T-cell (primary cell): ENCODE results near the gene ZNF292. TPM values are rescaled to one million over a fixed set of nuclear protein-coding genes. Genes with fewer than 3 reads are reported as not detected.
A peak's percentile ranks its signal among the peaks of the same experiment; 100 is the strongest.

Experiments used
- ATAC-seq, 4 experiments: fragments of 200-7000 bp in 3 of 4; fragments of 150-1000 bp in 1 of 4; cut with Tn5 transposase; replicated peaks in 1 of 4; 1 replicate in 3 of 4; 2 replicates in 1 of 4; pipeline ENCODE4 v1.10.0; 2021; ENCODE audit warnings: moderate library complexity in 3 of 4, mild to moderate bottlenecking in 2 of 4, moderate number of reproducible peaks in 1 of 4
- CTCF ChIA-PET, 2 donors: fragments of 300-600 bp; sonication (Branson Sonifier 250); formaldehyde crosslinking; loops; one replicate each; lab custom pipeline; 2022; ENCODE audit warnings: antibody characterized with exemption in 2 of 2; lab: Charles Lee
- POLR2A ChIA-PET, 2 donors: fragments of 300-600 bp; sonication (Branson Sonifier 250); formaldehyde crosslinking; loops; one replicate each; lab custom pipeline; 2022; ENCODE audit warnings: antibody characterized with exemption in 2 of 2; lab: Charles Lee
- DNase-seq, 35 experiments: peaks; one replicate each; pipeline versions ENCODE4 v3.0.0 to v3.0.0-alpha.2; 2013 to 2023
- H3K27ac ChIP-seq: one replicate; pipeline ENCODE4 v1.5.1; 2013; ENCODE audit warnings: low read length
- H3K27me3 ChIP-seq, 2 experiments: replicated peaks in 1 of 2; 1 replicate in 1 of 2; 2 replicates in 1 of 2; pipeline versions ENCODE4 v1.6.1 to v1.7.0; 2013; ENCODE audit warnings: low read length in 1 of 2, mixed read lengths in 1 of 2; ENCODE audit not compliant: control insufficient read depth in 2 of 2, insufficient read depth in 2 of 2; ENCODE audit errors: extremely low read depth in 1 of 2
- H3K36me3 ChIP-seq, 2 donors: 1 replicate in 1 of 2; 2 replicates in 1 of 2; pipeline versions ENCODE4 v1.6.1 to v1.7.0; 2013; ENCODE audit warnings: low read length in 1 of 2; ENCODE audit not compliant: control insufficient read depth in 2 of 2, insufficient read depth in 1 of 2; ENCODE audit errors: extremely low read depth in 1 of 2
- H3K4me1 ChIP-seq, 2 experiments: 1 replicate in 1 of 2; 2 replicates in 1 of 2; pipeline versions ENCODE4 v1.6.1 to v1.7.0; 2013; ENCODE audit warnings: low read length in 2 of 2, mixed read lengths in 1 of 2; ENCODE audit not compliant: insufficient read depth in 2 of 2, control insufficient read depth in 1 of 2; ENCODE audit errors: extremely low read depth in 1 of 2
- H3K4me3 ChIP-seq, 2 donors: 1 replicate in 1 of 2; 2 replicates in 1 of 2; pipeline versions ENCODE4 v1.5.1 to v1.7.0; 2013; ENCODE audit warnings: mild to moderate bottlenecking in 2 of 2, low read length in 1 of 2, moderate library complexity in 1 of 2; ENCODE audit not compliant: control insufficient read depth in 1 of 2; ENCODE audit errors: extremely low read depth in 1 of 2
- H3K9me3 ChIP-seq: 2 replicates; pipeline ENCODE4 v1.7.0; 2013
- H3K27ac Mint-ChIP-seq, 2 donors: one replicate each; pipeline ENCODE4 v1.8.0; 2020 to 2021; ENCODE audit warnings: mild to moderate bottlenecking in 2 of 2, mixed read lengths in 2 of 2
- H3K27me3 Mint-ChIP-seq, 2 donors: one replicate each; pipeline ENCODE4 v1.8.0; 2021 to 2022; ENCODE audit warnings: mixed read lengths in 2 of 2
- H3K36me3 Mint-ChIP-seq: one replicate; pipeline ENCODE4 v1.8.0; 2021; ENCODE audit warnings: mixed read lengths
- H3K4me1 Mint-ChIP-seq, 3 donors: one replicate each; pipeline ENCODE4 v1.8.0; 2020 to 2022; ENCODE audit warnings: mixed read lengths in 3 of 3, mild to moderate bottlenecking in 1 of 3
- H3K4me3 Mint-ChIP-seq, 3 donors: one replicate each; pipeline ENCODE4 v1.8.0; 2020 to 2022; ENCODE audit warnings: mild to moderate bottlenecking in 3 of 3, mixed read lengths in 3 of 3, moderate library complexity in 3 of 3
- H3K9me3 Mint-ChIP-seq, 3 donors: one replicate each; pipeline ENCODE4 v1.8.0; 2020 to 2022; ENCODE audit warnings: mixed read lengths in 3 of 3
- WGBS: methylation state at CpG from one replicate; pipeline ENCODE4 v1.1.5; 2013; ENCODE audit warnings: missing lambda C conversion rate; ENCODE audit not compliant: insufficient coverage; 5-methylcytosine and 5-hydroxymethylcytosine counted together
- total RNA-seq, 35 experiments: library from RNA in 6 of 35; stranded (reverse) in 6 of 35; fragments of 120-200 nt in 1 of 35; gene quantifications; one replicate each; pipeline versions ENCODE4 v1.2.1 to v1.2.4 and lab custom pipeline; 2013 to 2026

The ZNF292 gene
- total RNA-seq, 5 donors from 2014 or later (not counting 1 experiment from before 2014, with no cell fraction given) = 57.7 to 81.5 (median 66.1) TPM

GRCh38 chr6:87264481-87264880 is 109.1 kb downstream of the ZNF292 start:
- H3K27me3 ChIP-seq = no peaks in the 10 kb centered on the region
- ChIA-PET CTCF (no interaction called here), POLR2A (no interaction called here)
- ATAC-seq = no peak
- no peaks in the 10 kb centered on the region for H3K4me1 ChIP-seq
- H3K27ac ChIP-seq = no peak overlapping the region
- H3K4me1 Mint-ChIP-seq = peaks cover 0 to 17% (median 6%) of the 10 kb centered on the region in 3 donors
- no peak overlapping the region for H3K4me3 ChIP-seq
- 100% methylated on average over 2 of the region's 2 CpGs for WGBS
- no peak overlapping the region for H3K27ac Mint-ChIP-seq
- H3K36me3 Mint-ChIP-seq = peaks cover 7% of the 10 kb centered on the region
- no peaks in the 10 kb centered on the region for H3K36me3 ChIP-seq
- H3K4me3 Mint-ChIP-seq = no peak overlapping the region
- peaks cover 0 to 5% (median 0%) of the 10 kb centered on the region in 3 donors for H3K9me3 Mint-ChIP-seq
- H3K9me3 ChIP-seq = no peaks in the 10 kb centered on the region
- no peak for DNase-seq
- H3K27me3 Mint-ChIP-seq = no peaks in the 10 kb centered on the region

DNA sequence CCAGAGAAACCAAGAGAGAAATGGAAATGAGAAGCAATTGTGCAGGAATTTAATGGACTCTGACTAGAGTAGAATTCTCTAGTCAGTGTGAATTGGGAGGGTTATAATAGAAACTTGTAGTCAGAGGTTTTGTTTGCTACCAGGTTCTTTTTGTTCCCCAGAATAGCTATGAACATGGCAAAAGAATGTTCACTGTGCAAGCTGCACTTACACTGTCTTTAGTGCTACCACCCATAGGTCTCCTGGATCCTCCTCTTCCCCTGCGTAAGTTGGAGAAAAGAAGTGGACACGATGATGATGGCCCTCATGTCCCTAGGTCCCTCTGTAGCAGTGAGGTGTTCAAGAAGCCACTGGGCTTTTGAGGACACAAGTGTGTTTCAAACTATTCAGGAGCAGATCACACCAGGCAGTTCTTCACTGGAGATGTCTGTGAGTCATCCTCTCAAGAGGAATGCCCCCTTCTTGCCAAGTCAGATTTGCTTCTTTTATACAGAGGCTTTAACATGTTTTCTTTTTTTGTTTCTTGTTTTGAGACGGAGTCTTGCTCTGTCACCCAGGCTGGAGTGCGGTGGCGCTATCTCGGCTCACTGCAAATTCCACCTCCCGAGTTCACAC is 119.4 kb downstream of the ZNF292 start:
- no peak overlapping the region for H3K27ac ChIP-seq
- H3K9me3 ChIP-seq = no peaks in the 10 kb centered on the region
- Mint-ChIP-seq H3K27ac (no peak overlapping the region), H3K36me3 (no peaks in the 10 kb centered on the region), H3K9me3 (no peaks in the 10 kb centered on the region), H3K27me3 (no peaks in the 10 kb centered on the region), H3K4me3 (no peak overlapping the region), H3K4me1 (peaks cover 9 to 11% (median 9%) of the 10 kb centered on the region in 3 donors)
- no peak overlapping the region for H3K4me3 ChIP-seq
- no peaks in the 10 kb centered on the region for H3K4me1 ChIP-seq
- no peak for DNase-seq
- no peaks in the 10 kb centered on the region for H3K27me3 ChIP-seq
- ATAC-seq = no peak
- POLR2A ChIA-PET = no interaction called here
- no CpG with 5 or more reads among the region's 7 CpGs for WGBS
- CTCF ChIA-PET = no interaction called here
- H3K36me3 ChIP-seq = no peaks in the 10 kb centered on the region

- DNase-seq (no peak), ATAC-seq (no peak)
- Mint-ChIP-seq H3K4me3 (no peak overlapping the region), H3K27ac (peak overlapping the region; percentile 8 to 30), H3K27me3 (no peaks in the 10 kb centered on the region), H3K4me1 (peaks cover 18 to 20% (median 19%) of the 10 kb centered on the region in 3 donors), H3K36me3 (no peaks in the 10 kb centered on the region), H3K9me3 (no peaks in the 10 kb centered on the region)
- POLR2A ChIA-PET = interaction anchor here in 1 of 2 donors (0.7 kb wide), 1 partner anchor 1367 kb away, joined by 3 read pairs; no protein-coding TSS in a partner anchor
- Histone ChIP-seq H3K27ac (no peak overlapping the region), H3K27me3 (no peaks in the 10 kb centered on the region), H3K9me3 (no peaks in the 10 kb centered on the region), H3K4me3 (no peak overlapping the region), H3K36me3 (no peaks in the 10 kb centered on the region), H3K4me1 (no peaks in the 10 kb centered on the region)
- CTCF ChIA-PET = interaction anchor here in 1 of 2 donors (1.1 kb wide), 1 partner anchor 197 kb away, joined by 3 read pairs; no protein-coding TSS in a partner anchor
- WGBS = no CpG with 5 or more reads among the region's 1 CpG
Measured at GRCh38 chr6:87276624-87277023, 121.3 kb downstream of the ZNF292 start.

DNA sequence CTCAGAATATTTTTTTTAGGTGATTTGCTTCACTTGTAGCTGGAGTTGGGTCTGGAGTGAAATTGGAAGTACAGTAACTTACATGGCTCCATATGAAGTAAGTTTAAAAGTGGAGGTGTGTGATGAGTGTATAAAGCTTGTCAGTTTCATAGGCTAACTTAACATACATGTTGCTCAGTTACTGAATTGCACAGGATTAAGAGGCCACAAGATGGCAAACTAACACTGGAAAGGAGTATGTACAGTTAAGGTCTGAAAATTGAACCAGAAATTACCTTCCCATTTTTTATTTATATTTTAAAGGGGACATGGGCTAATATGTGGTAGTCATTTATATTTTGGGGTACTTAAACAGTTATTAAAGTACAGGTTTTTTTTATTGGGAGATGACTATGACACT is 121.8 kb downstream of the ZNF292 start:
- no peaks in the 10 kb centered on the region for H3K36me3 Mint-ChIP-seq
- H3K9me3 ChIP-seq = no peaks in the 10 kb centered on the region
- no peak overlapping the region for H3K4me3 ChIP-seq
- no peaks in the 10 kb centered on the region for H3K27me3 Mint-ChIP-seq
- no peaks in the 10 kb centered on the region for H3K36me3 ChIP-seq
- H3K27me3 ChIP-seq = no peaks in the 10 kb centered on the region
- POLR2A ChIA-PET = no interaction called here
- no peak overlapping the region for H3K27ac ChIP-seq
- ATAC-seq = no peak
- DNase-seq = peak in 1 of 35 experiments; percentile 7
- CTCF ChIA-PET = interaction anchor here in 1 of 2 donors (1.1 kb wide), 1 partner anchor 198 kb away, joined by 3 read pairs; no protein-coding TSS in a partner anchor
- H3K4me1 ChIP-seq = no peaks in the 10 kb centered on the region
- no peak overlapping the region for H3K4me3 Mint-ChIP-seq
- H3K27ac Mint-ChIP-seq = peak overlapping the region in 1 of 2 donors; percentile 57
- peaks cover 18 to 20% (median 19%) of the 10 kb centered on the region in 3 donors for H3K4me1 Mint-ChIP-seq
- H3K9me3 Mint-ChIP-seq = no peaks in the 10 kb centered on the region

- POLR2A ChIA-PET = interaction anchor here in 1 of 2 donors (0.6 kb wide), 1 partner anchor 1585 kb away, joined by 4 read pairs; no protein-coding TSS in a partner anchor
- Histone ChIP-seq H3K36me3 (no peaks in the 10 kb centered on the region), H3K9me3 (no peaks in the 10 kb centered on the region), H3K27me3 (no peaks in the 10 kb centered on the region), H3K27ac (no peak overlapping the region), H3K4me3 (no peak overlapping the region), H3K4me1 (no peaks in the 10 kb centered on the region)
- peak in 3 of 35 experiments; percentile 1 to 12 (median 6) for DNase-seq
- Mint-ChIP-seq H3K36me3 (no peaks in the 10 kb centered on the region), H3K27ac (peak overlapping the region; percentile 4 to 77), H3K9me3 (no peaks in the 10 kb centered on the region), H3K4me1 (peaks cover 18 to 20% (median 19%) of the 10 kb centered on the region in 3 donors), H3K27me3 (no peaks in the 10 kb centered on the region), H3K4me3 (no peak overlapping the region)
- no CpG with 5 or more reads among the region's 2 CpGs for WGBS
- CTCF ChIA-PET = no interaction called here
- ATAC-seq = peak in 3 of 4 experiments; percentile 24 to 59 (median 57)
Measured at GRCh38 chr6:87279196-87279595, 123.8 kb downstream of the ZNF292 start.

DNA sequence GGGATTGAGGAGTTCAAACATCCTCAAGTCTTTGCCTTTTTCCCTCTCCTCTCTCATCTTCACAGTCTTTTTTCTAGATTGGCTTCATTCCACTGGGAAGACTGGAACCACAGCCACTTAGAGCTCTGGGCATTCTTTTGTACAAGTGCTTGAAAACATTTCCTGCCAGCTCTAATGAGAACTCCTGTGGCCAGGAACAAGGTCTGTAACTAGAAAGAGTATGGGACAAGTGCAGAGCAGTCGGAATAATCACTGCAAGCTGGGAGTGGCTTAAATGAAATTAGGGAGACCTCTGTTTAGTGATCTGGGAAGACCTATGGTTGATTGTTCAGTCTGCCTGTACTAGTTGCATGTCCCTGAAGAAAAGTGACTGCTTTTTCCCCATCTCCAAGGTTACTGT is 126.1 kb downstream of the ZNF292 start:
- H3K27ac Mint-ChIP-seq = no peak overlapping the region
- Histone ChIP-seq H3K27me3 (no peaks in the 10 kb centered on the region), H3K9me3 (no peaks in the 10 kb centered on the region), H3K4me1 (no peaks in the 10 kb centered on the region), H3K36me3 (no peaks in the 10 kb centered on the region), H3K27ac (no peak overlapping the region), H3K4me3 (no peak overlapping the region)
- no peak overlapping the region for H3K4me3 Mint-ChIP-seq
- no peaks in the 10 kb centered on the region for H3K9me3 Mint-ChIP-seq
- H3K27me3 Mint-ChIP-seq = peaks cover 0 to 7% of the 10 kb centered on the region in 2 donors
- 80% methylated on average over 1 of the region's 1 CpG for WGBS
- ATAC-seq = no peak
- ChIA-PET POLR2A (no interaction called here), CTCF (no interaction called here)
- no peak for DNase-seq
- H3K36me3 Mint-ChIP-seq = no peaks in the 10 kb centered on the region
- H3K4me1 Mint-ChIP-seq = peaks cover 18 to 20% (median 19%) of the 10 kb centered on the region in 3 donors
